IMR-90 (cell line): ENCODE results near the gene FOXF1. TPM values are rescaled to one million over a fixed set of nuclear protein-coding genes. Genes with fewer than 3 reads are reported as not detected.

Source experiments
- ATAC-seq: fragments of 200-7000 bp; cut with Tn5 transposase; 2 replicates; pipeline ENCODE4 v1.9.1; 2020; ENCODE audit warnings: low read depth, mild to moderate bottlenecking, moderate library complexity
- BruUV-seq: library from RNA; stranded (reverse); fragments of 400-500 nt; replicated peaks from 2 replicates; lab custom pipeline; 2021; lab: Mats Ljungman, UMichigan
- CTCF ChIA-PET: fragments of 300-600 bp; formaldehyde crosslinking; extraction: SDS; loops from one replicate; lab custom pipeline; 2021; ENCODE audit warnings: antibody characterized with exemption; lab: Yijun Ruan, JAX
- POLR2A ChIA-PET: fragments of 300-600 bp; sonication (Branson Sonifier 250); formaldehyde crosslinking; loops from one replicate; lab custom pipeline; 2022; ENCODE audit warnings: antibody characterized with exemption; ENCODE audit not compliant: unreplicated experiment; lab: Charles Lee
- DNase-seq: peaks from one replicate; pipeline ENCODE4 v3.0.0; 2013
- H2AFZ ChIP-seq: replicated peaks from 2 replicates; pipeline ENCODE3; 2013; ENCODE audit warnings: low read length, mild to moderate bottlenecking; ENCODE audit not compliant: poor library complexity
- H2AK5ac ChIP-seq: 2 replicates; pipeline ENCODE4 v1.6.1; 2013; ENCODE audit warnings: low read depth, low read length, inconsistent platforms
- H2AK9ac ChIP-seq: replicated peaks from 2 replicates; pipeline ENCODE3; 2013; ENCODE audit warnings: mild to moderate bottlenecking, low read depth, low read length, moderate library complexity; ENCODE audit not compliant: poor library complexity
- H2BK120ac ChIP-seq: 2 replicates; pipeline ENCODE4 v1.6.1; 2013; ENCODE audit warnings: low read depth, low read length, inconsistent platforms
- H2BK15ac ChIP-seq: 3 replicates; pipeline ENCODE4 v1.6.1; 2013; ENCODE audit warnings: low read depth, low read length, inconsistent platforms
- H2BK20ac ChIP-seq: 2 replicates; pipeline ENCODE4 v1.6.1; 2013; ENCODE audit warnings: low read depth, mild to moderate bottlenecking, inconsistent platforms, low read length, moderate library complexity
- H2BK5ac ChIP-seq: 2 replicates; pipeline ENCODE4 v1.6.1; 2013; ENCODE audit warnings: mild to moderate bottlenecking, low read depth, low read length, inconsistent platforms; ENCODE audit not compliant: poor library complexity, severe bottlenecking
- H3K14ac ChIP-seq: replicated peaks from 2 replicates; pipeline ENCODE4 v1.6.1; 2013; ENCODE audit warnings: low read depth, low read length, inconsistent platforms
- H3K18ac ChIP-seq: 2 replicates; pipeline ENCODE4 v1.6.1; 2013; ENCODE audit warnings: low read depth, low read length, control low read depth
- H3K23ac ChIP-seq: 2 replicates; pipeline ENCODE4 v1.6.1; 2013; ENCODE audit warnings: low read depth, low read length, inconsistent platforms
- H3K27ac ChIP-seq: 2 replicates; pipeline ENCODE4 v1.5.1; 2013; ENCODE audit warnings: mild to moderate bottlenecking, control low read depth, low read length; ENCODE audit not compliant: insufficient read depth
- H3K27me3 ChIP-seq: 2 replicates; pipeline ENCODE4 v1.6.1; 2013; ENCODE audit warnings: low read length; ENCODE audit not compliant: control insufficient read depth, insufficient read depth
- H3K36me3 ChIP-seq: 2 replicates; pipeline ENCODE4 v1.6.1; 2013; ENCODE audit warnings: low read length, mixed read lengths; ENCODE audit not compliant: control insufficient read depth, insufficient read depth
- H3K4ac ChIP-seq: 2 replicates; pipeline ENCODE4 v1.6.1; 2013; ENCODE audit warnings: low read depth, low read length, inconsistent platforms
- H3K4me1 ChIP-seq: 2 replicates; pipeline ENCODE4 v1.6.1; 2013; ENCODE audit warnings: low read length, mixed read lengths; ENCODE audit not compliant: control insufficient read depth, insufficient read depth
- H3K4me2 ChIP-seq: 2 replicates; pipeline ENCODE4 v1.6.1; 2013; ENCODE audit warnings: low read depth, mild to moderate bottlenecking, control low read depth, low read length, moderate library complexity
- H3K4me3 ChIP-seq: 2 replicates; pipeline ENCODE4 v1.5.1; 2013; ENCODE audit warnings: low read depth, mild to moderate bottlenecking, control low read depth, low read length, moderate library complexity; ENCODE audit not compliant: insufficient read depth
- H3K56ac ChIP-seq: 2 replicates; pipeline ENCODE4 v1.6.1; 2013; ENCODE audit warnings: low read length, inconsistent platforms; ENCODE audit not compliant: insufficient read depth; ENCODE audit errors: extremely low read depth
- H3K79me1 ChIP-seq, 2 experiments: 2 replicates each; pipeline ENCODE4 v1.6.1; 2013; ENCODE audit warnings: low read length in 2 of 2, inconsistent platforms in 1 of 2, low read depth in 1 of 2
- H3K9ac ChIP-seq: 2 replicates; pipeline ENCODE4 v1.6.1; 2013; ENCODE audit warnings: low read depth, low read length, control low read depth
- H3K9me1 ChIP-seq: 2 replicates; pipeline ENCODE4 v1.6.1; 2013; ENCODE audit warnings: low read length, inconsistent platforms; ENCODE audit not compliant: insufficient read depth
- H3K9me3 ChIP-seq: 2 replicates; pipeline ENCODE4 v1.6.1; 2013; ENCODE audit warnings: low read length; ENCODE audit not compliant: control insufficient read depth, insufficient read depth
- H4K20me1 ChIP-seq: 2 replicates; pipeline ENCODE4 v1.6.1; 2013; ENCODE audit warnings: low read length, inconsistent platforms; ENCODE audit not compliant: insufficient read depth
- H4K5ac ChIP-seq: 2 replicates; pipeline ENCODE4 v1.6.1; 2013; ENCODE audit warnings: mild to moderate bottlenecking, low read depth, low read length, control low read depth
- H4K8ac ChIP-seq, 2 experiments: 2 replicates each; pipeline ENCODE4 v1.6.1; 2013; ENCODE audit warnings: low read depth in 2 of 2, low read length in 2 of 2, control low read depth in 1 of 2, inconsistent platforms in 1 of 2
- H4K91ac ChIP-seq: 2 replicates; pipeline ENCODE4 v1.6.1; 2013; ENCODE audit warnings: low read depth, low read length, inconsistent platforms; ENCODE audit not compliant: insufficient read depth
- CEBPB ChIP-seq: IDR thresholded peaks from 2 replicates; pipeline ENCODE4 v1.6.1; 2012; ENCODE audit warnings: low read depth, low read length, improper control_type of control experiment
- ELK1 ChIP-seq: fragments of 150-350 bp; IDR thresholded peaks from 2 replicates; pipeline ENCODE4 v1.6.1; 2016; ENCODE audit warnings: low read depth, mild to moderate bottlenecking, low read length, moderate library complexity, borderline replicate concordance
- FOS ChIP-seq: fragments of 150-350 bp; IDR thresholded peaks from 2 replicates; pipeline ENCODE4 v1.6.1; 2016; ENCODE audit warnings: low read depth, low read length
- MAZ ChIP-seq: IDR thresholded peaks from 2 replicates; pipeline ENCODE4 v1.6.1; 2012; ENCODE audit warnings: low read depth, mild to moderate bottlenecking, low read length, improper control_type of control experiment, moderate library complexity, borderline replicate concordance
- MXI1 ChIP-seq: IDR thresholded peaks from 2 replicates; pipeline ENCODE4 v1.6.1; 2012; ENCODE audit warnings: low read depth, mild to moderate bottlenecking, low read length, moderate library complexity, borderline replicate concordance
- POLR2A ChIP-seq: IDR thresholded peaks from 2 replicates; pipeline ENCODE4 v1.6.1; 2012; ENCODE audit warnings: mild to moderate bottlenecking, low read depth, low read length
- RCOR1 ChIP-seq: IDR thresholded peaks from 2 replicates; pipeline ENCODE4 v1.6.1; 2012; ENCODE audit warnings: mild to moderate bottlenecking, low read length, improper control_type of control experiment; ENCODE audit not compliant: insufficient replicate concordance
- USF2 ChIP-seq: fragments of 150-350 bp; IDR thresholded peaks from 2 replicates; pipeline ENCODE4 v1.6.1; 2017; ENCODE audit warnings: mild to moderate bottlenecking, antibody characterized with exemption, low read length, low read depth
- WGBS, 2 experiments: methylation state at CpG; one replicate each; pipeline versions ENCODE4 v1.1.5 to v1.1.7; 2013; ENCODE audit warnings: missing lambda C conversion rate in 2 of 2; ENCODE audit not compliant: insufficient read length in 1 of 2; ENCODE audit errors: extremely low coverage in 2 of 2; 5-methylcytosine and 5-hydroxymethylcytosine counted together
- dilution Hi-C: fragments of 300-500 bp; cut with HindIII; formaldehyde crosslinking; loops from one replicate; pipeline ENCODE4 v1.14.3; 2018; ENCODE audit warnings: low sequenced_read_pairs; ENCODE audit not compliant: unreplicated experiment
- in situ Hi-C: fragments of 300-500 bp; cut with MboI; formaldehyde crosslinking; loops from 3 replicates; pipeline ENCODE4 v1.14.3; 2019; ENCODE audit warnings: low sequenced_read_pairs, inconsistent platforms, mixed read lengths
- intact Hi-C: fragments of 100-400 bp; cut with micrococcal nuclease; formaldehyde crosslinking; loops from 2 replicates; pipeline ENCODE4 v1.10.0; 2022
- polyA plus RNA-seq, 3 experiments: library from polyadenylated mRNA; depleted of rRNA; stranded (reverse); fragments of >200 nt; gene quantifications; 2 replicates each; pipeline ENCODE4 v1.2.3, GENCODE V29; 2012; ENCODE audit warnings: low replicate concordance in 1 of 3
- total RNA-seq: library from RNA; depleted of rRNA; stranded (reverse); fragments of >200 nt; gene quantifications from 2 replicates; pipeline ENCODE4 v1.2.3, GENCODE V29; 2012

Gene FOXF1
- total and polyA plus RNA-seq, 2 of the 4 experiments (the other 2 are of a cell fraction): 2.7 to 33.0 TPM

- Histone ChIP-seq H2BK5ac (peak overlapping the region; percentile 99), H2BK120ac (peak overlapping the region; percentile 97), H4K91ac (peak overlapping the region; percentile 97), H3K9me3 (no peaks in the 10 kb centered on the region), H2AFZ (peak overlapping the region; percentile 78), H2BK15ac (peak overlapping the region; percentile 92; the same call in 2 of the 3 replicates), H3K4ac (peak overlapping the region; percentile 99), H4K20me1 (peaks cover 48% of the 10 kb centered on the region), H3K23ac (peak overlapping the region; percentile 100), H3K36me3 (peaks cover 63% of the 10 kb centered on the region), H3K56ac (peak overlapping the region; percentile 99), H3K4me1 (peaks cover 29% of the 10 kb centered on the region), H3K4me3 (peak overlapping the region; percentile 98), H2AK5ac (peak overlapping the region; percentile 98), H3K9me1 (peaks cover 18% of the 10 kb centered on the region), H3K79me1 (peaks cover 0 to 24% of the 10 kb centered on the region in 2 experiments; a peak in 2 of 4 replicates), H3K18ac (peak overlapping the region; percentile 98), H3K27ac (peak overlapping the region; percentile 100), H3K4me2 (peak overlapping the region; percentile 89), H3K14ac (peak overlapping the region; percentile 100), H2AK9ac (peak overlapping the region; percentile 97), H4K5ac (peak overlapping the region; percentile 94), H3K9ac (peak overlapping the region; percentile 100), H3K27me3 (no peaks in the 10 kb centered on the region), H2BK20ac (peak overlapping the region; percentile 88), H4K8ac (peak overlapping the region; percentile 84 to 96)
- dilution Hi-C loops: no loop called here
- in situ Hi-C loops: loop anchor here (5.0 kb wide), 1 partner anchor 204 kb away; no protein-coding TSS in a partner anchor
- 26% methylated on average over 6 of the region's 27 CpGs; no CpG with 5 or more reads in 1 of the 2 experiments for WGBS, 2 experiments
- CTCF ChIA-PET: no interaction called here
- POLR2A ChIA-PET: interaction anchor here (0.5 to 1.5 kb wide), 3 partner anchors 10 to 431 kb away, joined by 3 to 4 read pairs (median 3); no protein-coding TSS in a partner anchor
- ATAC-seq (no peak), DNase-seq (peak; percentile 27)
- BruUV-seq: TSS peak; percentile 4
- intact Hi-C loops: loop anchor here (2.0 to 10.0 kb wide), 5 partner anchors 49 to 351 kb away; no protein-coding TSS in a partner anchor
- TF ChIP-seq USF2: no peak
- TF ChIP-seq ELK1: no peak
- 0 out of 2 replicates have a peak, but pooled peaks have one; percentile 9 for TF ChIP-seq CEBPB
- no peak for TF ChIP-seq RCOR1
- no peak for TF ChIP-seq FOS
- no peak for TF ChIP-seq MAZ
- TF ChIP-seq MXI1: no peak
- no peak for TF ChIP-seq POLR2A
Observed at GRCh38 chr16:86505899-86506864, 4.1 kb upstream of the FOXF1 start.
